Mucosa of descending colon (tissue), 3 donors: ENCODE measurements around the gene SMIM28. TPM values are rescaled to one million over a fixed set of nuclear protein-coding genes. Genes with fewer than 3 reads are reported as not detected.

Experiments
- ATAC-seq: fragments of 200-7000 bp; cut with Tn5 transposase; one replicate; pipeline ENCODE4 v1.9.1; 2020; ENCODE audit warnings: mild to moderate bottlenecking, moderate library complexity
- DNase-seq, 3 donors: peaks; one replicate each; pipeline ENCODE4 v3.0.0-alpha.2; 2020
- H3K36me3 ChIP-seq: fragments of 200-600 bp; one replicate; pipeline ENCODE4 v1.8.0; 2021; ENCODE audit warnings: low read depth, mild to moderate bottlenecking
- H3K4me1 ChIP-seq: fragments of 200-600 bp; one replicate; pipeline ENCODE4 v1.8.0; 2021; ENCODE audit warnings: low read depth, mild to moderate bottlenecking
- H3K4me3 ChIP-seq: fragments of 200-600 bp; one replicate; pipeline ENCODE4 v1.8.0; 2021; ENCODE audit warnings: mild to moderate bottlenecking
- H3K9me3 ChIP-seq: fragments of 200-600 bp; one replicate; pipeline ENCODE4 v1.8.0; 2021; ENCODE audit warnings: mild to moderate bottlenecking
- CTCF ChIP-seq: fragments of 200-600 bp; IDR thresholded peaks from one replicate; pipeline ENCODE4 v1.8.0; 2022; ENCODE audit warnings: antibody characterized with exemption, mild to moderate bottlenecking
- intact Hi-C, 2 donors: fragments of 100-400 bp; cut with DNase I in 1 of 2; cut with micrococcal nuclease in 1 of 2; formaldehyde crosslinking; loops; one replicate each; pipeline versions ENCODE4 v1.11.0 to v1.11.1; 2022; cut with DNase I, micrococcal nuclease
- total RNA-seq, 3 donors: library from RNA; stranded (reverse); fragmentation: NEBNext Ultra II Directional in 2 of 3; extraction: Animal tissue kit (Norgen Biotek cat#: 25700) in 2 of 3; gene quantifications; one replicate each; pipeline versions ENCODE4 v1.2.1 to v1.2.4, GENCODE V29; 2021 to 2023
- donor health status: DM: no; HTN: no; CAD: no; lungs with moderate emphysema.
- donor health status: DM: no; HTN: no; CAD: no.
- donor health status: DM: no; HTN: yes; CAD: no.

Gene SMIM28
- total RNA-seq, 3 donors from 2014 or later: 4.0 TPM; not detected in 2

DNA sequence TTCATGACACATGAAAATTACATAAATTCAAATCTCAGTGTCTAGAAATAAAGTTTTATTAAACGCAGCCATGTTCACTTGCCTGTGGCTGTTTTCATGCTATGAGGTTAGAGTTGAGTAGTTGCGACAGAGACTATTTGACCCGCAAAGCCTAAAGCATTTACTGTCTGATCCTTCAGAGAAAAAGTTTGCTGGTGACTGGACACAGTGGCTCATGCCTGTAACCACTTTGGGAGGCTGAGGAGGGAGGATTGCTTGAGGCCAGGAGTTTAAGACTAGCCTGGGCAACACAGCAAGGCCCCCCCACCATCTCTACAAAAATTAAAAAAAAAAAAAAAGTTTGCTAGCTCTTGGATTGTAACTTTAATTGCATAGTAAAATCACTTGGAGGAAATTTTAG is 9.2 kb downstream of the SMIM28 start:
- TF ChIP-seq CTCF: no peak
- DNase-seq: no peak

DNA sequence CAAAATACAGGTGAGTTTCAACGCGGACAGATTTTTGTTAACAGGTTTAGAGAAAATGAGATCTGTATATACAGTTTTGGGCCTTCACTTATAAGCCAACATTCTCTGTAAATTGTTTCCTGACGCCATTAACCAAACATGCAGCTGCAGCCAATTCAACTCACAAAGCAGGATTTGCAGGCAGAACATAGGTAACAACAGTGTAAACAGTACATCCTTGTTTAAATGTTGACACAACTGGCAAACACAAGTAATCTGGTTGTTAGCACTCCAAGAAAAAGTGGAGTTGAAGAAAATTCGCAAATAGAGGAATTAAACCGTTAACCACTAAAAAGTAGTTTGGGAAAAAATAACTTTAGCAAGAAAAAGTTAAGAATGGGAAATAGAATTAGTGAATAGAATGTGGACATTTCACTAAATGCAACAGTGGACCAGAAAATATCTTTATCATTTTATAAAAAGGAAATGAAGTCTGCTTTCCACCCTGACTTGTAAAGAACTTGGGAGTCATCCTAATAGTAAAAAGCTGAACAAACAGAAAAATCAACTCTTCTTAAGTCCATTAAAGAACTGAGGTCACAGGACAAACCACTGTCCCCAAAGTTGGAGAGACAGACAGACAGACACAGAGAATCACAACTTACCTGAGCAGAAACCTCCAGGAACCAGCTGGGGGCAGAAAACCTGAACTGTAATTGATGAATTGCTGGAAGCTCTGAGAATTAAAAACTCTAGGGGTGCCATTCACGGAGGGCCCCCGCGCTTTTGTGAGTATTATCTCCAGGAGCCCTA is 10.1 kb downstream of the SMIM28 start:
- intact Hi-C loops: no loop called here
- TF ChIP-seq CTCF: no peak
- Histone ChIP-seq H3K4me1 (peaks cover 5% of the 10 kb centered on the region), H3K36me3 (no peaks in the 10 kb centered on the region), H3K4me3 (no peak overlapping the region), H3K9me3 (no peaks in the 10 kb centered on the region)
- DNase-seq: no peak
- peak; percentile 33 for ATAC-seq

More for the DNA sequence above, 9.2 kb downstream of the SMIM28 start:
- Histone ChIP-seq H3K4me3 (no peak overlapping the region), H3K36me3 (no peaks in the 10 kb centered on the region), H3K9me3 (no peaks in the 10 kb centered on the region), H3K4me1 (peaks cover 5% of the 10 kb centered on the region)
- intact Hi-C loops: no loop called here
- ATAC-seq: no peak

- H3K4me3 ChIP-seq: no peak overlapping the region
- peaks cover 5% of the 10 kb centered on the region for H3K4me1 ChIP-seq
- H3K36me3 ChIP-seq: no peaks in the 10 kb centered on the region
- ATAC-seq: no peak
- intact Hi-C loops: no loop called here
- DNase-seq: no peak
- no peaks in the 10 kb centered on the region for H3K9me3 ChIP-seq
- no peak for TF ChIP-seq CTCF
Observed at GRCh38 chr6:138389551-138389950, 11.8 kb downstream of the SMIM28 start.

GRCh38 chr6:138393871-138394783 is 16.4 kb downstream of the SMIM28 start:
- no peak overlapping the region for H3K4me3 ChIP-seq
- ATAC-seq: no peak
- no peak for TF ChIP-seq CTCF
- H3K9me3 ChIP-seq: no peaks in the 10 kb centered on the region
- no peaks in the 10 kb centered on the region for H3K4me1 ChIP-seq
- DNase-seq: no peak
- intact Hi-C loops: no loop called here
- no peaks in the 10 kb centered on the region for H3K36me3 ChIP-seq

DNA sequence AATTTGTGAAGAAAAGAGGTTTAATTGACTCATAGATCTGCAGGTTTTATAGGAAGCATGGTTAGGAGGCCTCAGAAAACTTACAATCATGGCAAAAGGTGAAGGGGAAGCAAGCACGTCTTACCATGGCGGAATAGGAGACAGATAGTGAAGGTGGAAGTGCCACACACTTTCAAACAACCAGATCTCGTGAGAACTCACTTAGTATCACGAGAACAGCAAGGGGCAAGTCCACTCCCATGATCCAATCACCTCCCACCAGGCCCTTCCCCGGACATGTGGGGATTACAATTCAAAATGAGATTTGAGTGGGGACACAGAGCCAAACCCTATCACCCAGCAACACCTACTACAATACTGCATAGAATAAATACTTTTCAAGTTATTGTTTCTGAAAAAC is 19.0 kb downstream of the SMIM28 start:
- H3K9me3 ChIP-seq: no peaks in the 10 kb centered on the region
- no peak overlapping the region for H3K4me3 ChIP-seq
- intact Hi-C loops: no loop called here
- H3K36me3 ChIP-seq: no peaks in the 10 kb centered on the region
- no peak for TF ChIP-seq CTCF
- no peaks in the 10 kb centered on the region for H3K4me1 ChIP-seq
- ATAC-seq (no peak), DNase-seq (no peak)
